Smooth muscle cell (in vitro differentiated cells): ENCODE measurements around the gene MUTYH. TPM values are rescaled to one million over a fixed set of nuclear protein-coding genes. Genes with fewer than 3 reads are reported as not detected.
A peak's percentile ranks its signal among the peaks of the same experiment; 100 is the strongest.

Source experiments
- DNase-seq: peaks from one replicate; lab custom pipeline; 2025; ENCODE audit not compliant: unreplicated experiment; lab: John Stamatoyannopoulos, UW
- H2AFZ ChIP-seq: fragments of 200-600 bp; sonication (generic); 2 replicates; pipeline ENCODE4 v1.6.0; 2016; ENCODE audit warnings: antibody characterized with exemption, low read depth, mild to moderate bottlenecking
- H3F3A ChIP-seq: fragments of 200-600 bp; sonication (generic); 2 replicates; pipeline ENCODE4 v1.6.0; 2017; ENCODE audit warnings: antibody characterized with exemption, low read depth
- H3K27ac ChIP-seq: fragments of 200-600 bp; sonication (generic); 2 replicates; pipeline ENCODE4 v1.5.1; 2016; ENCODE audit warnings: low read depth, mild to moderate bottlenecking
- H3K27me3 ChIP-seq: fragments of 200-600 bp; sonication (generic); 2 replicates; pipeline ENCODE4 v1.6.1; 2016; ENCODE audit warnings: low read depth, mild to moderate bottlenecking
- H3K36me3 ChIP-seq: fragments of 200-600 bp; sonication (generic); 2 replicates; pipeline ENCODE4 v1.5.1; 2016; ENCODE audit warnings: low read depth
- H3K4me1 ChIP-seq: fragments of 200-600 bp; sonication (generic); 2 replicates; pipeline ENCODE4 v1.5.1; 2016; ENCODE audit warnings: low read depth
- H3K4me2 ChIP-seq: fragments of 200-600 bp; sonication (generic); 2 replicates; pipeline ENCODE4 v1.6.0; 2016; ENCODE audit warnings: mild to moderate bottlenecking
- H3K4me3 ChIP-seq: fragments of 200-600 bp; sonication (generic); 2 replicates; pipeline ENCODE4 v1.5.1; 2016; ENCODE audit warnings: mild to moderate bottlenecking
- H3K79me2 ChIP-seq: fragments of 200-600 bp; sonication (generic); 2 replicates; pipeline ENCODE4 v1.6.0; 2016; ENCODE audit warnings: low read depth, mild to moderate bottlenecking
- H3K9ac ChIP-seq: fragments of 200-600 bp; sonication (generic); 2 replicates; pipeline ENCODE4 v1.6.0; 2016; ENCODE audit warnings: low read depth
- H3K9me3 ChIP-seq: fragments of 200-600 bp; sonication (generic); replicated peaks from 2 replicates; pipeline ENCODE4 v1.5.1; 2016; ENCODE audit warnings: low read depth
- H4K20me1 ChIP-seq: fragments of 200-600 bp; sonication (generic); 2 replicates; pipeline ENCODE4 v1.6.0; 2016; ENCODE audit warnings: low read depth
- WGBS: methylation state at CpG from one replicate; pipeline ENCODE4 v1.1.7; 2016; ENCODE audit warnings: low lambda C conversion rate; 5-methylcytosine and 5-hydroxymethylcytosine counted together
- polyA plus RNA-seq: library from polyadenylated mRNA; unstranded; fragments of >200 nt; fragmentation: Nextera tagmentation; extraction: Ambion mirVana; gene quantifications from 2 replicates; pipeline ENCODE4 v1.2.1, GENCODE V29; 2016
- total RNA-seq: library from RNA; depleted of rRNA; stranded (reverse); fragments of >200 nt; gene quantifications from 2 replicates; pipeline ENCODE4 v1.2.3, GENCODE V29; 2014
- TF ChIP-seq, protein P1 (sequence below): fragments of 200-600 bp; sonication (generic); IDR thresholded peaks from 2 replicates; pipeline ENCODE4 v1.5.1; 2017; ENCODE audit warnings: borderline replicate concordance, mild to moderate bottlenecking, antibody characterized with exemption; ENCODE audit not compliant: insufficient read depth, poor library complexity, severe bottlenecking

MUTYH gene
- total and polyA plus RNA-seq, 2 experiments from 2014 or later = 12.1 to 16.5 TPM

DNA sequence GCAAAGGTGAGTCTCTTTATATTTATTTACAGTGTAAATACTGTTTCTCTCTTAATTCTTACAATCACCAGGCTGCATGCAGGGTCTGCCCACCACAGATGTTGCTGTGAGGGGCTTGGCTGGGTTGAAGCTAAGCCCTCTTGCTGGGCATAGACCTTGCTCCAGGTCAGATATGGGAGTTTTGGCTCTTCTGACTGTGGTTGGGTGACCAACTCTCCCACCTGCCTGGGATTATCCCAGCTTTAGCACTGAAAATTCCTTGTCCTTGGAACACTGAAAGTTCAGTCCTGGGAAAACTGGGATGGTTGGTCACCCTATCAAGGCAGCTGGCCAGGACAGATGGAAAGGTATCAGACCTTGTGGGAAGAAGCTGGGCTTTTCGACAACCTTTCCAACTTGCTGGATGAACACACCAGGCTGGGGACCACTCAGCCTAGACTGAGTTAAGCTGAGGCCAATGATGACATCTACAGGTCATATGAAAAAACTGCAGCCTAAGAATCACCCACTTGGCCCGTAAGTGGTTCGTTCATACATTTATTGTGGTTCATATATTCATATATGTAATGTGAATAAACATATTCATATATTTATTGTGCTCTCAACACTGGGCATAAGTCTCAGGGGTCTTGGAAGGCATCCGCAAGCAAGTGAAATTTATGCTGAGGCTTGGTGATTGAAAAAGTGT lies 40.1 kb downstream of the MUTYH start:
- no peak overlapping the region for H3K27ac ChIP-seq
- peaks cover 6% of the 10 kb centered on the region for H3K4me1 ChIP-seq
- TF ChIP-seq, protein P1, sequence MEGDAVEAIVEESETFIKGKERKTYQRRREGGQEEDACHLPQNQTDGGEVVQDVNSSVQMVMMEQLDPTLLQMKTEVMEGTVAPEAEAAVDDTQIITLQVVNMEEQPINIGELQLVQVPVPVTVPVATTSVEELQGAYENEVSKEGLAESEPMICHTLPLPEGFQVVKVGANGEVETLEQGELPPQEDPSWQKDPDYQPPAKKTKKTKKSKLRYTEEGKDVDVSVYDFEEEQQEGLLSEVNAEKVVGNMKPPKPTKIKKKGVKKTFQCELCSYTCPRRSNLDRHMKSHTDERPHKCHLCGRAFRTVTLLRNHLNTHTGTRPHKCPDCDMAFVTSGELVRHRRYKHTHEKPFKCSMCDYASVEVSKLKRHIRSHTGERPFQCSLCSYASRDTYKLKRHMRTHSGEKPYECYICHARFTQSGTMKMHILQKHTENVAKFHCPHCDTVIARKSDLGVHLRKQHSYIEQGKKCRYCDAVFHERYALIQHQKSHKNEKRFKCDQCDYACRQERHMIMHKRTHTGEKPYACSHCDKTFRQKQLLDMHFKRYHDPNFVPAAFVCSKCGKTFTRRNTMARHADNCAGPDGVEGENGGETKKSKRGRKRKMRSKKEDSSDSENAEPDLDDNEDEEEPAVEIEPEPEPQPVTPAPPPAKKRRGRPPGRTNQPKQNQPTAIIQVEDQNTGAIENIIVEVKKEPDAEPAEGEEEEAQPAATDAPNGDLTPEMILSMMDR = peak; percentile 67
- no peak for DNase-seq
- WGBS = 24% methylated on average over 4 of the region's 4 CpGs
- no peaks in the 10 kb centered on the region for H3K36me3 ChIP-seq
- H3K9me3 ChIP-seq = no peaks in the 10 kb centered on the region
- no peak overlapping the region for H3K4me3 ChIP-seq
- H4K20me1 ChIP-seq = no peaks in the 10 kb centered on the region
- no peak overlapping the region for H3K9ac ChIP-seq
- no peaks in the 10 kb centered on the region for H3K79me2 ChIP-seq
- H3K27me3 ChIP-seq = no peaks in the 10 kb centered on the region
- H3K4me2 ChIP-seq = no peak overlapping the region
- H3F3A ChIP-seq = peaks cover 15% of the 10 kb centered on the region
- no peak overlapping the region for H2AFZ ChIP-seq

DNA sequence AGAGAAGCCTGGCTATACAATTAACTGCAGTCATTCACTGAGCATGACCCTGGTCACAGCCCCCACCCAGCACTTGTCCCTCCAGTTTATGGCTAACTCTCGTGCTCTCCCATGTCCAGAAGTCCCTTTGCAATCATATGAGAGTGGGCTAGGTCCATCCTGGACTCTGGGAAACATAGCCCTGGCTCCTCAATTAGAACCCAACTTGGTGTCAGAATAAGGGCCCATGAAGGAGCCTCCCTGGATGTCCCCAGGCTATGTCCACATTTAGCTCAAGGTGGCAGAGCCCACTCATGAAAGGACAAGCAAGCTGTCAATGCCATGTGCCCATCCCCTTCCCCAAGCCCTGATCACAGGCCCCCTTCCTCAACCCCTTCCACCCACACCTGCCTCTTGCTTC lies 40.9 kb downstream of the MUTYH start:
- Histone ChIP-seq H3K79me2 (no peaks in the 10 kb centered on the region), H4K20me1 (no peaks in the 10 kb centered on the region), H2AFZ (no peak overlapping the region), H3K27ac (no peak overlapping the region), H3K4me1 (peaks cover 6% of the 10 kb centered on the region), H3K9ac (no peak overlapping the region), H3F3A (peaks cover 15% of the 10 kb centered on the region), H3K9me3 (no peaks in the 10 kb centered on the region), H3K4me2 (no peak overlapping the region), H3K4me3 (no peak overlapping the region), H3K27me3 (no peaks in the 10 kb centered on the region), H3K36me3 (no peaks in the 10 kb centered on the region)
- no peak for DNase-seq
- 65% methylated on average over 1 of the region's 1 CpG for WGBS
- TF ChIP-seq, protein P1 = no peak

DNA sequence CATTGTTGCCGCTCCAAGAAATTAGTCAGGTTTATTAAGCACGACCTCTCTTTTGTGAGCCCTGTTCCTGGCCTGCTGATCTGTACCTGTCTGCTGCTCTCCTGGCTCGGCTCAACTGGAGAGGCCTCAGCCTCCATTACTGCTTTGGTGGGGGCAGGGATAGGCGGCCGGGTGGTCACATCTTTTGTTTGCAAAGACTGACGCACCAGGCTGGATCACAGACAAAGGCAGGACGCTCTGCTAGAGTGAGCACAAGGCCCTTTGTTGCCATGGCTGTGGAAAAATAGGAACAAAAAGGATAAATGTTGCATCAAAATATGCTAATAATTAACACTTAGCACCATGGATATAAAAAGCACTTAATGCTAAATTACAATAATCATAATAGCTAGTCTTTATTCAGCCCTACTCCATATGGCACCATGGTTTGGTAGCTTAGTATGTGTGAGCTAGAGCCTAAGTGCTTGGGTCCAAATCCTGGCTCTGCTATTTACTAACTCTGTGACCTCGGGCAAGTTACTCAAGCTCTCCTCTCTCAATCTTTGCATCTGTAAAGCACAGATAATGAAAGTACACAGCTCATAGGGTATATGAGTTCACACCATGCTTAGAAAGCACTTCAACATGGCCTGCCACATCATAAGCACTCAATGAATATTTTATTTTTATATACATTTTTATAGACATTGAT lies 42.4 kb downstream of the MUTYH start:
- Histone ChIP-seq H3K27ac (no peak overlapping the region), H3K36me3 (no peaks in the 10 kb centered on the region), H3K27me3 (no peaks in the 10 kb centered on the region), H3K79me2 (no peaks in the 10 kb centered on the region), H4K20me1 (no peaks in the 10 kb centered on the region), H3K4me3 (no peak overlapping the region), H3K4me1 (peaks cover 6% of the 10 kb centered on the region), H2AFZ (no peak overlapping the region), H3K9me3 (no peaks in the 10 kb centered on the region), H3K4me2 (no peak overlapping the region), H3K9ac (no peak overlapping the region), H3F3A (peaks cover 11% of the 10 kb centered on the region)
- WGBS = 83% methylated on average over 8 of the region's 8 CpGs
- DNase-seq = no peak
- TF ChIP-seq, protein P1 = no peak
